Measurements from ENCODE around the gene AMOTL1.

Gene AMOTL1

DNA sequence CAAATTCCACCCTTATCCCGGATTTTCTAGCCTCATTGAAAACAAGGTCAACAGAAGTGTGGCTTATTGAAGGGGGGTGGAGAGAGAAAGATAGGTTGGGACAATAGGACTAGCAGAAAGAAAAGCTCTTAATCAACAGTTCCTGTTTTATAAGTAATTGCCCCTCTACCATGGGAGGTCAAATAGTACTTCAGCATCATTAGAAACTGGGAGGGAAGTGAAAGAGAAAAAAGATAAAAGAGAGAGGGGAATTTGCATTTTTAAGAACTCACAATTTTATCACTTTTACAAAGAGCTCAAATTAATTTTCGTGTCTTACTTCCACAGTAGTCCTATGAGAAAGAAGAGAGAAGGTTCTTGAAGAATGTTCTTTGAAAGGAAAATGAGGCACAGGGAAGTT, 89.2 kb downstream of the AMOTL1 start:
- H3K27ac ChIP-seq: no peak overlapping the region
- no peak for TF ChIP-seq CTCF (IDR thresholded peaks at IDR 0.05)
- no peak for TF ChIP-seq ZFX (IDR thresholded peaks at IDR 0.05; ENCODE audit: borderline replicate concordance)

DNA sequence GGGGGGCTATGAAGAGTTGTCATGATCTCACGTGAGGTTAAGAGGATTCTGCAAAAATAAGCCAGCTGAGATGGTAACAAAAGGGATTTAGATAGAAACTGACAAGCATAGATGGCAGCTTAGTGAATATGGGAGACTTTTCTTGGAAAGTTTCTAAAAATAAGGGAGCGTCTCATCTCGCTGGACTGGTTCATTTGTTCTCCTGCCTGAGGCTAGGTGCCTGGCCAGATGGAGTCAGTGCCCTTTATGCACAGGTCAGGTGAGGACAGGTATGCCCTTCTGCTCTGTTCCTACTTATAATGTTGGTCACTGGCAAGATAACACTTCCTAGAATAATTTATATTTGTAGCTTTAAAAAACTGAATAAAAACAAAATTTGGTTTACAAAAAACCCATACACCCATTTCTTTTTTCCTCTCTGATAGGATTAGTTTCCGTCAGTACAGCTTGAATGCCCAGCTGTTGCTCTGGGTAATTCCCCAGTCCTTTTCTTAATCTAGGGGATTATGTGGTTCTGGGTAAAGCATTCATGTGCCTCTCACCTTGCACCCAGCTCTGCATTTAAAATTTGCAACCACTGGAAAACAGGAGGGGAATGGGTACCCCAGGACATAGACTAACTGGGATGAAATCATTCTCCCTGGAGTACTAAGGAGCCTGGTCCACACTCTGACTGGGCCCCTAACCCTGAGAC, 90.0 kb downstream of the AMOTL1 start:
- no peak for TF ChIP-seq CTCF (IDR thresholded peaks at IDR 0.05)
- no peak for TF ChIP-seq ZFX (IDR thresholded peaks at IDR 0.05; ENCODE audit: borderline replicate concordance)
- no peak overlapping the region for H3K27ac ChIP-seq

DNA sequence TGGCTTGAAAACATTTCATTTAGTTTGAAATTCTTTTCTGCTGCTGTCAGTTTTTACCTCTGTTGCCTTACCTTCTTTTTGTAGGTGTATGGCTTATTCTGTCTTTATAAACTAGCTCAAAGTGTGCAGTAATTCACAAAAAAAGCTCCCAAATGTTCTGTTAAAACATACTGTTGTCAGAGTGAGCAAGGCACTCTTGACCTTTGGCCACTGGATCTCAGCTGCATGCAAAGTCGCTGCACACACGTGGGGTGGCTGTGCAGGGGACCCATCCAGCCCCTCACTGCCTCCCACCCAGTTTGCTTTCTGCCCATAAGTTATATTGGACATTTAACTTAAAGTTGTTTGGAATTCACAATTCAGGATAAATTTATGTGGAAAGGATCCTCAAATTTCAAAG, 92.2 kb downstream of the AMOTL1 start:
- H3K27ac ChIP-seq: no peak overlapping the region
- no peak for TF ChIP-seq ZFX (IDR thresholded peaks at IDR 0.05; ENCODE audit: borderline replicate concordance)

- no peak overlapping the region for H3K27ac ChIP-seq
- no peak for TF ChIP-seq CTCF (IDR thresholded peaks at IDR 0.05)
These were observed 93.2 kb downstream of the AMOTL1 start for GRCh38 chr11:94861306-94861845.

DNA sequence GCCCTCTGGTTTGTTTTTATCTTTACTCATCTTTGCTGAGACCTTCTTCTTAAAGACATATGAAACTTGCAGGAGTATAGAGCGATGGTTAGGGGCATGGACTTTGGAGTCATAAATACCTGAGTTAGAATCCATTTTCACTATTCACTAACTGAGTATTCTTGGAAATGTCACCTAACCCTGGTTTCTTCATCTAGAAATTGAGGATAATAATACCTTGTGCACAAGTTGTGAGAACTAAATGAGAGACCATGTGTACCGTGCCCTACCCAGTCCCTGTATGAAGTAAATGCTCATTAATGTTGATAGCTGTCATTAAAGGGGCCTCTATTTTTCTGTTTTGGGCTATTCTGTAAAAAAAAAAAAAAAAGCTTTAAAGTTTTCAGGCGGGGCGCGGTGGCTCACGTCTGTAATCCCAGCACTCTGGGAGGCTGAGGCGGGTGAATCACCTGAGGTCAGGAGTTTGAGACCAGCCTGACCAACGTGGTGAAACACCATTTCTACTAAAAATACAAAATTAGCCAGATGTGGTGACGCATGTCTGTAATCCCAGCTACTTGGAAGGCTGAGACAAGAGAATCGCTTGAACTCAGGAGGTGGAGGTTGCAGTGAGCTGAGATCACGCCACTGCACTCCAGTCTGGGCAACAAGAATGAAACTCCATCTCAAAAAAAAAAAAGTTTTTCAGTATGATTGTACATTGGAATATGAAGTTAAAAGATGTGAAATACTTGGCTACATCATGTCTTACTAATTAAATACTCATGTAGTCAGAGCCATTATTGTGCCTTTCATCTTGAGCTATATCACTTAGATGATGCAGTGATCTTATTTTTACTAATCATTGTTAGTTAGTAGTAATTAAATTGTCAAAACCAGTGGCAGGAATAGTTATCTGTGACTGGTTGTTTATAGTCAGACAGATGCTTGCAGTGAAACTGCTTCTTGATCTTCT, 95.0 kb downstream of the AMOTL1 start:
- H3K27ac ChIP-seq: no peak overlapping the region
- TF ChIP-seq ZFX (IDR thresholded peaks at IDR 0.05; ENCODE audit: borderline replicate concordance) (no peak), CTCF (IDR thresholded peaks at IDR 0.05) (no peak)

DNA sequence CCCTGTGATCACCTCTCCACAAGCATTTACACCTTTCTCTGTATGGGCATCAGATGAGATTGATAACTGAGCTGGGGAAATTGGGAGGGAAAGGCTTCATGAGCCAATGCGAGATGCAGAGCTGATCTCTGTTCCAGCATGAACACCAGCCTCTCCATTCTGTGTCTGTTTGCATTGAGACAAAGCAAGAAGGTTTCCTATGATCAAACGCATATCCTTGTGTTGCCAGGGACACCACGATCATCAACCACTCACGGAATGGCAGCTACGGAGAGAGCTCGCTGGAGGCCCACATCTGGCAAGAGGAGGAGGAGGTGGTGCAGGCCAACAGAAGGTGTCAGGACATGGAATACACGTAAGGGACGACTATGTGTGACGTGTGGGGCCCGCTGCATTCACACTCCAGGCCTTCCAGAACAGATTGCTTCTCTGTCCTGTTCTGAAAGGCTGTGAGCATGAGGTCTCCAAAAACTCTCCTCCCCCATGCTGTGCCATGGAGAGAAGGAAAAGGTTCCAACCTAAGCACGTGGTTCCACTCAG, 96.4 kb downstream of the AMOTL1 start:
- H3K27ac ChIP-seq: no peak overlapping the region
- no peak for TF ChIP-seq ZFX (IDR thresholded peaks at IDR 0.05; ENCODE audit: borderline replicate concordance)
- no peak for TF ChIP-seq CTCF (IDR thresholded peaks at IDR 0.05)

DNA sequence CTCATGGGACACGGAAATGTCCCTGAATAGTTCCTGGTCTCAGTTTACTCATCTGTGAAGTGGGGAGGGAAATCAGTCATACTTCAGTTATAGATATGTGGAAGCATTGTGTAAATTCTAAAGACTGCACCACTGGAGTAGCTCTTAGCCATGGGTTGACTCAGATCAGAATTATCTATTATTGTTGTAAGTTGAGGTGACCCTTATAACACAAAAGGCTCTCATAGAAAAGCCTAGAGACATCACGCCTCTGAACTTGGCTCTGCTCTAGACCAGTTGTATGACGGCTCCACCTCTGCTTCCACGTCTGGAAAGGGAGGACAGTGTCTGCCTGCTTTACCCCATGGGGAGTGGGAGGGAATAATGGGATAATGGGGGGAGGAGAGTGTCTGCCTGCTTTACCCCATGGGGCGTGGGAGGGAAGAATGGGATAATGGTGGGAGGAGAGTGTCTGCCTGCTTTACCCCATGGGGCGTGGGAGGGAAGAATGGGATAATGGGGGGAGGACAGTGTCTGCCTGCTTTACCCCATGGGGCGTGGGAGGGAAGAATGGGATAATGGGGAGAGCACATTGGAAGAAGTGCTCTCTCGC, 98.2 kb downstream of the AMOTL1 start:
- TF ChIP-seq CTCF (IDR thresholded peaks at IDR 0.05): no peak
- TF ChIP-seq ZFX (IDR thresholded peaks at IDR 0.05; ENCODE audit: borderline replicate concordance): no peak

More for the DNA sequence above, 98.2 kb downstream of the AMOTL1 start:
- H3K27ac ChIP-seq: no peak overlapping the region
